ENCODE results near the gene PACS2.
"Not testable (repeated sequence)": the region's sequence is repeated elsewhere in the genome, so short reads cannot be mapped to it uniquely, and the experiment has no call there.

The PACS2 gene

GRCh38 chr14:105282098-105282725 is 32.3 kb upstream of the PACS2 start:
- no peak for DNase-seq (ENCODE audit: low read depth)
- no peak for TF ChIP-seq CTCF (IDR thresholded peaks at IDR 0.05; ENCODE audit: insufficient read depth, low read depth, low read length, missing control alignments)
- H3K4me3 ChIP-seq (ENCODE audit: low read length): no peak overlapping the region

- DNase-seq (ENCODE audit: low read depth): no peak
- no peak for TF ChIP-seq CTCF (IDR thresholded peaks at IDR 0.05; ENCODE audit: insufficient read depth, low read depth, low read length, missing control alignments)
These were observed 31.5 kb upstream of the PACS2 start for GRCh38 chr14:105283028-105283427.

GRCh38 chr14:105283899-105284298 is 30.6 kb upstream of the PACS2 start:
- no peak for DNase-seq (ENCODE audit: low read depth)
- no peak overlapping the region for H3K4me3 ChIP-seq (ENCODE audit: low read length)
- no peak for TF ChIP-seq CTCF (IDR thresholded peaks at IDR 0.05; ENCODE audit: insufficient read depth, low read depth, low read length, missing control alignments)

More at GRCh38 chr14:105283028-105283427, 31.5 kb upstream of the PACS2 start:
- no peak overlapping the region for H3K4me3 ChIP-seq (ENCODE audit: low read length)

- no peak for TF ChIP-seq CTCF (IDR thresholded peaks at IDR 0.05; ENCODE audit: insufficient read depth, low read depth, low read length, missing control alignments)
- DNase-seq (ENCODE audit: low read depth): no peak
- H3K4me3 ChIP-seq (ENCODE audit: low read length): no peak overlapping the region
These were observed 29.4 kb upstream of the PACS2 start for GRCh38 chr14:105285174-105285573.

GRCh38 chr14:105286759-105287144 is 27.8 kb upstream of the PACS2 start:
- H3K4me3 ChIP-seq (ENCODE audit: low read length): no peak overlapping the region
- no peak for DNase-seq (ENCODE audit: low read depth)
- TF ChIP-seq CTCF (IDR thresholded peaks at IDR 0.05; ENCODE audit: insufficient read depth, low read depth, low read length, missing control alignments): no peak

- no peak overlapping the region for H3K4me3 ChIP-seq (ENCODE audit: low read length)
- no peak for DNase-seq (ENCODE audit: low read depth)
- no peak for TF ChIP-seq CTCF (IDR thresholded peaks at IDR 0.05; ENCODE audit: insufficient read depth, low read depth, low read length, missing control alignments)
These were observed 27.1 kb upstream of the PACS2 start for GRCh38 chr14:105287249-105288102.

- not testable (repeated sequence) for DNase-seq (ENCODE audit: low read depth); H3K4me3 ChIP-seq (ENCODE audit: low read length)
These were observed 25.6 kb upstream of the PACS2 start for GRCh38 chr14:105288936-105289335.

Measured in epithelial cell of esophagus (primary cell).